HCT116 (cell line): ENCODE data around the gene MCM8. TPM values are rescaled to one million over a fixed set of nuclear protein-coding genes. Genes with fewer than 3 reads are reported as not detected.

Experiments
- ATAC-seq: fragments of 200-7000 bp; cut with Tn5 transposase; 2 replicates; pipeline ENCODE4 v1.9.1; 2020; ENCODE audit warnings: mild to moderate bottlenecking, moderate library complexity
- BruUV-seq: library from RNA; stranded (reverse); fragments of 400-500 nt; replicated peaks from 2 replicates; lab custom pipeline; 2021; lab: Mats Ljungman, UMichigan
- CTCF ChIA-PET: fragments of 300-600 bp; sonication (Branson Sonifier 250); formaldehyde crosslinking; loops from one replicate; lab custom pipeline; 2021; ENCODE audit warnings: antibody characterized with exemption; lab: Charles Lee
- POLR2A ChIA-PET: fragments of 300-600, 350-600 bp; sonication (Branson Sonifier 250); formaldehyde crosslinking; loops from one replicate; lab custom pipeline; 2021; ENCODE audit warnings: antibody characterized with exemption; lab: Charles Lee
- RAD21 ChIA-PET, 2 experiments: fragments of 300-600 bp; sonication (Branson Sonifier 250); formaldehyde crosslinking; loops; one replicate each; lab custom pipeline; 2023; ENCODE audit warnings: low total read pairs in 2 of 2; ENCODE audit not compliant: uncharacterized antibody in 2 of 2, unreplicated experiment in 2 of 2, low non-redundant PET in 1 of 2; lab: Charles Lee
- DNase-seq: peaks from one replicate; pipeline ENCODE4 v3.0.0-alpha.2; 2010; ENCODE audit warnings: low read depth, low spot score
- H2AFZ ChIP-seq: fragments of 200-600 bp; shearing (Covaris generic), sonication (generic); 2 replicates; pipeline ENCODE4 v1.6.1; 2017; ENCODE audit warnings: low read depth, mixed run types, mixed read lengths, antibody characterized with exemption, low read length; ENCODE audit not compliant: poor library complexity, severe bottlenecking
- H3K27ac ChIP-seq: 2 replicates; pipeline ENCODE4 v1.5.1; 2012; ENCODE audit warnings: low read depth, low read length
- H3K27me3 ChIP-seq: fragments of 200-600 bp; sonication (generic); 2 replicates; pipeline ENCODE4 v1.6.1; 2016; ENCODE audit warnings: mixed run types, low read length, mixed read lengths; ENCODE audit not compliant: insufficient read depth
- H3K36me3 ChIP-seq, 2 experiments: fragments of 200-500 bp in 1 of 2; fragments of 200-600 bp in 1 of 2; sonication (Bioruptor generic) in 1 of 2; sonication (generic) in 1 of 2; 2 replicates each; pipeline versions ENCODE4 v1.5.1 to v1.6.1; 2014 to 2016; ENCODE audit warnings: low read length in 2 of 2, inconsistent platforms in 1 of 2, mixed read lengths in 1 of 2, mixed run types in 1 of 2; ENCODE audit not compliant: insufficient read depth in 2 of 2, control insufficient read depth in 1 of 2
- H3K4me1 ChIP-seq, 2 experiments: fragments of 200-600 bp in 1 of 2; sonication (generic) in 1 of 2; 2 replicates each; pipeline versions ENCODE4 v1.5.1 to v1.6.1; 2012 to 2017; ENCODE audit warnings: low read length in 2 of 2, inconsistent platforms in 1 of 2, mild to moderate bottlenecking in 1 of 2, mixed read lengths in 1 of 2, mixed run types in 1 of 2, moderate library complexity in 1 of 2; ENCODE audit not compliant: insufficient read depth in 2 of 2, control insufficient read depth in 1 of 2
- H3K4me2 ChIP-seq: fragments of 200-600 bp; sonication (generic); 2 replicates; pipeline ENCODE4 v1.6.1; 2017; ENCODE audit warnings: mixed run types, low read length, mixed read lengths
- H3K4me3 ChIP-seq, 2 experiments: fragments of 200-600 bp in 1 of 2; sonication (generic) in 1 of 2; replicated peaks in 1 of 2; 2 replicates each; pipeline ENCODE4 v1.5.1; 2011 to 2016; ENCODE audit warnings: low read length in 2 of 2, control low read depth in 1 of 2, low read depth in 1 of 2, mild to moderate bottlenecking in 1 of 2, mixed read lengths in 1 of 2, mixed run types in 1 of 2
- H3K79me2 ChIP-seq: fragments of 200-600 bp; sonication (generic); 2 replicates; pipeline ENCODE4 v1.6.1; 2017; ENCODE audit warnings: mild to moderate bottlenecking, mixed run types, low read length, moderate library complexity, mixed read lengths; ENCODE audit not compliant: insufficient read depth
- H3K9ac ChIP-seq: fragments of 200-600 bp; sonication (generic); 2 replicates; pipeline ENCODE4 v1.6.1; 2016; ENCODE audit warnings: low read length, mixed read lengths
- H3K9me2 ChIP-seq: fragments of 200-600 bp; sonication (generic), shearing (Covaris generic); 2 replicates; pipeline ENCODE4 v1.6.1; 2017; ENCODE audit warnings: mixed run types, mild to moderate bottlenecking, moderate library complexity; ENCODE audit not compliant: insufficient read depth
- H3K9me3 ChIP-seq, 2 experiments: fragments of 200-500 bp in 1 of 2; fragments of 200-600 bp in 1 of 2; sonication (Bioruptor generic) in 1 of 2; sonication (generic) in 1 of 2; 2 replicates each; pipeline ENCODE4 v1.6.1; 2014 to 2017; ENCODE audit warnings: low read length in 2 of 2, mixed read lengths in 2 of 2, inconsistent platforms in 1 of 2, low read depth in 1 of 2, mild to moderate bottlenecking in 1 of 2, mixed run types in 1 of 2, moderate library complexity in 1 of 2; ENCODE audit not compliant: control insufficient read depth in 1 of 2, insufficient read depth in 1 of 2
- H4K20me1 ChIP-seq: fragments of 200-600 bp; sonication (generic), shearing (Covaris generic); 2 replicates; pipeline ENCODE4 v1.6.1; 2017; ENCODE audit warnings: mixed run types, mild to moderate bottlenecking, moderate library complexity; ENCODE audit not compliant: insufficient read depth
- ATF3 ChIP-seq: IDR thresholded peaks from 2 replicates; pipeline ENCODE4 v1.6.1; 2012
- CBX3 ChIP-seq: IDR thresholded peaks from 2 replicates; pipeline ENCODE4 v1.6.1; 2012; ENCODE audit warnings: low read depth
- CEBPB ChIP-seq: IDR thresholded peaks from 2 replicates; pipeline ENCODE4 v1.6.1; 2012; ENCODE audit warnings: low read depth
- ELF1 ChIP-seq: IDR thresholded peaks from 2 replicates; pipeline ENCODE4 v1.6.1; 2012; ENCODE audit warnings: low read depth, borderline replicate concordance
- EZH2phosphoT487 ChIP-seq: fragments of 200-600 bp; IDR thresholded peaks from 2 replicates; pipeline ENCODE4 v1.6.1; 2018; ENCODE audit warnings: antibody characterized with exemption, borderline replicate concordance
- FOSL1 ChIP-seq: IDR thresholded peaks from 2 replicates; pipeline ENCODE4 v1.6.1; 2012; ENCODE audit warnings: low read depth
- POLR2A ChIP-seq: IDR thresholded peaks from 2 replicates; pipeline ENCODE4 v1.7.0; 2011; ENCODE audit warnings: borderline replicate concordance; ENCODE audit not compliant: insufficient read depth, insufficient read length; ENCODE audit errors: extremely low read depth
- POLR2AphosphoS5 ChIP-seq: IDR thresholded peaks from 2 replicates; pipeline ENCODE4 v1.6.1; 2011; ENCODE audit warnings: mild to moderate bottlenecking, low read depth, low read length, moderate library complexity
- RAD21 ChIP-seq: IDR thresholded peaks from 2 replicates; pipeline ENCODE4 v1.6.1; 2012; ENCODE audit warnings: low read depth, mild to moderate bottlenecking
- SP1 ChIP-seq: IDR thresholded peaks from 2 replicates; pipeline ENCODE4 v1.6.1; 2012; ENCODE audit warnings: low read depth
- SRF ChIP-seq: IDR thresholded peaks from 2 replicates; pipeline ENCODE4 v1.6.1; 2012; ENCODE audit warnings: low read depth
- TCF7L2 ChIP-seq: IDR thresholded peaks from 2 replicates; pipeline ENCODE4 v1.7.0; 2011; ENCODE audit warnings: borderline replicate concordance, inconsistent platforms; ENCODE audit not compliant: insufficient read depth, insufficient read length; ENCODE audit errors: extremely low read depth
- ZBTB33 ChIP-seq: IDR thresholded peaks from 2 replicates; pipeline ENCODE4 v1.6.1; 2011; ENCODE audit warnings: mild to moderate bottlenecking, low read length, moderate library complexity; ENCODE audit not compliant: insufficient replicate concordance; ENCODE audit errors: extremely low read depth
- ZFX ChIP-seq: fragments of 450-650 bp; IDR thresholded peaks from 2 replicates; pipeline ENCODE4 v1.6.1; 2017
- ZNF274 ChIP-seq: fragments of 200-500 bp; sonication (Bioruptor generic); IDR thresholded peaks from 2 replicates; pipeline ENCODE4 v1.6.1; 2014; ENCODE audit warnings: mild to moderate bottlenecking, low read depth, low read length, inconsistent platforms
- intact Hi-C: fragments of 100-400 bp; cut with micrococcal nuclease; formaldehyde crosslinking; loops from 2 replicates; pipeline ENCODE4 v1.10.0; 2022
- total RNA-seq: library from RNA; stranded (reverse); gene quantifications from one replicate; pipeline ENCODE4 v1.2.1, GENCODE V29; 2021; ENCODE audit not compliant: unreplicated experiment

The MCM8 gene
- total RNA-seq, 1 experiment from 2014 or later: 21.9 TPM

GRCh38 chr20:5900908-5901307 is 49.5 kb upstream of the MCM8 start (continued):
- TF ChIP-seq ZNF274: no peak
- no peak for TF ChIP-seq RAD21
- TF ChIP-seq SP1: no peak
- no peak for TF ChIP-seq EZH2phosphoT487

- no peak overlapping the region for H3K4me3 ChIP-seq
- ChIA-PET CTCF (no interaction called here), POLR2A (no interaction called here), RAD21 (no interaction called here)
- H3K79me2 ChIP-seq: no peaks in the 10 kb centered on the region
- DNase-seq: no peak
- H2AFZ ChIP-seq: no peak overlapping the region
- H3K4me2 ChIP-seq: no peak overlapping the region
- H3K9ac ChIP-seq: no peak overlapping the region
- no TSS peak for BruUV-seq
- no peaks in the 10 kb centered on the region; the same call in 1 of the 2 replicates for H4K20me1 ChIP-seq
- H3K27ac ChIP-seq: no peak overlapping the region
- intact Hi-C loops: no loop called here
- no peaks in the 10 kb centered on the region for H3K9me2 ChIP-seq
- no peaks in the 10 kb centered on the region for H3K36me3 ChIP-seq
- peaks cover 79% of the 10 kb centered on the region for H3K27me3 ChIP-seq
- H3K9me3 ChIP-seq: no peaks in the 10 kb centered on the region
- ATAC-seq: no peak
- TF ChIP-seq FOSL1: no peak
- TF ChIP-seq EZH2phosphoT487: no peak
- no peak for TF ChIP-seq POLR2AphosphoS5
- TF ChIP-seq SRF: no peak
- TF ChIP-seq TCF7L2: no peak
- TF ChIP-seq POLR2A: no peak
- no peak for TF ChIP-seq CEBPB
- TF ChIP-seq ZBTB33: no peak
- no peak for TF ChIP-seq ELF1
- TF ChIP-seq RAD21: no peak
- no peak for TF ChIP-seq ZFX
- TF ChIP-seq ZNF274: no peak
- TF ChIP-seq CBX3: no peak
- TF ChIP-seq ATF3: no peak
- peaks cover 0 to 9% of the 10 kb centered on the region in 2 experiments; a peak in 1 of 4 replicates for H3K4me1 ChIP-seq
These were observed 41.5 kb upstream of the MCM8 start for GRCh38 chr20:5908981-5909380.
